ENCODE data around the gene OR5H14.
"Not testable (repeated sequence)": the region's sequence is repeated elsewhere in the genome, so short reads cannot be mapped to it uniquely, and the experiment has no call there.

Gene OR5H14

GRCh38 chr3:98147179-98147578 lies at the start of gene OR5H14:
Gene OR5H14, plus strand, starts transcription at chr3:98147479. Its CDS starts 1,907 bp downstream, at chr3:98149386.
- no peak for DNase-seq (ENCODE audit: low spot score)

- DNase-seq (ENCODE audit: low spot score): no peak
These were observed 47.4 kb upstream of the OR5H14 start for GRCh38 chr3:98099848-98100247.

- no peak for DNase-seq (ENCODE audit: low spot score)
These were observed 39.1 kb upstream of the OR5H14 start for GRCh38 chr3:98108162-98108561.

GRCh38 chr3:98109807-98110549 lies 37.3 kb upstream of the OR5H14 start:
- peak; percentile 9 for DNase-seq (ENCODE audit: low spot score)

- no peak for DNase-seq (ENCODE audit: low spot score)
These were observed 36.8 kb upstream of the OR5H14 start for GRCh38 chr3:98110550-98110908.

- no peak for DNase-seq (ENCODE audit: low spot score)
These were observed 33.0 kb upstream of the OR5H14 start for GRCh38 chr3:98114264-98114663.

GRCh38 chr3:98115717-98116116 lies 31.6 kb upstream of the OR5H14 start:
- DNase-seq (ENCODE audit: low spot score): no peak

- DNase-seq (ENCODE audit: low spot score): no peak
These were observed 16.9 kb upstream of the OR5H14 start, which contains the start of gene OR5H1 for GRCh38 chr3:98130421-98130820. Gene OR5H1, plus strand, starts transcription at chr3:98130721. Its CDS starts 1,977 bp downstream, at chr3:98132698.

GRCh38 chr3:98136631-98137030 lies 10.6 kb upstream of the OR5H14 start:
- no peak for DNase-seq (ENCODE audit: low spot score)

DNA sequence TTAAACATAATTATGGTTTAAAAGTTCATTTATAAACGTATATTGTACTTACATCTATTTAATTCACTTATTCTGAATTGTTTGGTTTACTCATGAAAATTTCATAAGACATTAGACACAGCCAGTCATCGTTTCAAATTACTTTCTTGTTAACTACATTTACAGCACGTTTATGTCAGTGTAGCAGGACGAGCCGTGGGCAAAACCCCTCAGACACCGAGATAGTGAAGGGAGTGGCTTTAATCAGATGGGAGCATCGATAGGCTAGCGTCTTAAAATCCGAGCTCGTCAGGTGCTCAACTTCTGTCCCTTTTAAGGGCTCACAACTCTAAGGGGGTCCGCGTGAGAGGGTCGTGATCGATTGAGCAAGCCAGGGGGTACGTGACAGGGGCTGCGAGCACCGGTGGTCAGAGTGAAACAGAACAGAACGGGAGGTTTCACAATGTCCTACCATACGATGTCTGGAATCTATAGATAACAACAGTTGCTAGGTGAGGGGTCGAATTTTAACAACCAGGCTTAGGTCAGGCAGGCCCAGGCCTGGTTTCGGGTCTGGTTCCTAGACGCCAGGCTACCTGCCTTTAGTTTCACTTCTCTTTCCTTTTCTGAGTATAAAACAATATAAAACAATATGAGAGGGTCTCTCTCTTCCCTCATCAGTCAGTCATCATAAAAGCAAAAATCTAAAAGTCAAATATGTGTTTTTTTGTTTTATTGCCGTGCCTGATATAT lies 9.3 kb upstream of the OR5H14 start:
- not testable (repeated sequence) for DNase-seq (ENCODE audit: low spot score)

- DNase-seq (ENCODE audit: low spot score): no peak
These were observed 6.7 kb upstream of the OR5H14 start for GRCh38 chr3:98140531-98140930.

GRCh38 chr3:98148751-98149150 lies 1.5 kb downstream of the OR5H14 start:
- DNase-seq (ENCODE audit: low spot score): no peak

GRCh38 chr3:98149456-98149855 lies 2.2 kb downstream of the OR5H14 start:
- DNase-seq (ENCODE audit: low spot score): not testable (repeated sequence)

DNA sequence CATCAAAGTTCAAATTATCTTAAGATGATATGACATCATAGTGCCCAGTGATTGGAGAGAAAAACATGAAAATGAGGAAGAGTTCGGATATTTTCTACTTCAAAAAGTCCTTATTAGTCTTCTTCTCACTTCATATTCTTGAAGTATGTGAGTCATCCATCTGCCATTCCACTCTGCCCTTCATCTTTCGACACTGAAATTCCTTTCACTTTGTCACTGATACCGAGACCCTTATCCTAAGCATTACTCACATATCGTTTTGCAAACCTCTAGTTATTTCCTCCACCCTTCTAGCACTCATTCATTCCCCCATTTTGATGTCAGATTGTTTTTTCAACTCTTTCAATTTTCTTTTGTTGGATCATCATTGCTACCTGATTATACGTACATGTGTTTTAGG lies 4.0 kb downstream of the OR5H14 start:
- DNase-seq (ENCODE audit: low spot score): no peak

DNA sequence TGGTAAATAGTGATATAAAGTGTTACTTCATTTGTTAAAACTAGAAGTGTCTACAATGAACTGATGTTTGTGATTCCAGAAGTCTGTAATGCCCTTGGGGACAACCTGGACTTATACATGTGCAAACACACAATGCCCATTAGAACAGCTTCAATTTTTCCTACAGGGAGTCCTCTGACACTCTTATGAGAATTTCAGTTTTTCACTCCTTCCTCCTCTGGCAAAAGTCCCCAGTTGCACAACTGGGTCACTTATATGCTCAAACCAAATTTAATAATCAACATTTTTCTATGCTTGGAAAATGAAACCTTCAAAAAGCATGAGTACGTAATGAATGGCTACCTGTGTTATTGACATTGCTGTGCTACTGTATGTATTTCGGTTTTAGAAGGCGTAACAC lies 19.1 kb downstream of the OR5H14 start, which contains the start of gene OR5H15:
TSS of gene OR5H15 (plus strand) at position 301 of the 400 bp plus-strand sequence. CDS start 2,004 bp downstream, outside the sequence.
- DNase-seq (ENCODE audit: low spot score): no peak

- no peak for DNase-seq (ENCODE audit: low spot score)
These were observed 23.8 kb downstream of the OR5H14 start for GRCh38 chr3:98171071-98171470.

DNA sequence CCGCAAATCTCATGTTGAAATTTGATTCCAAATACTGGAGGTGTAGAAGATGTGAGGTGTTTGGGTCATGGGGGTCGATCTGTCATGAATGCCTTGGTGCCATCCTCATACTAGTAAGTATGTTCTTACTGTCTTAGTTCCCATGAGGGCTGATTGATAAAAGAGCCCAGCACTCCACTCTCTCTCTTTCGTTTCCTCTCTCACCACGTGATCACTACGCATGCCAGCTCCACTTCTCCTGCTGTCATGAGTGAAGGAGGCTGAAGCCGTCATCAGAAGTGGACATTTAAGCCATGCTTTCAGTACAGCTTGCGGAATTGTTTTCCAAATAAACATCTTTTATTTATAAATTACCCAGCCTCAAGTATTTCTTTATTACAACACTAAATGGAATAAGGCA lies 25.3 kb downstream of the OR5H14 start:
- DNase-seq (ENCODE audit: low spot score): no peak

DNA sequence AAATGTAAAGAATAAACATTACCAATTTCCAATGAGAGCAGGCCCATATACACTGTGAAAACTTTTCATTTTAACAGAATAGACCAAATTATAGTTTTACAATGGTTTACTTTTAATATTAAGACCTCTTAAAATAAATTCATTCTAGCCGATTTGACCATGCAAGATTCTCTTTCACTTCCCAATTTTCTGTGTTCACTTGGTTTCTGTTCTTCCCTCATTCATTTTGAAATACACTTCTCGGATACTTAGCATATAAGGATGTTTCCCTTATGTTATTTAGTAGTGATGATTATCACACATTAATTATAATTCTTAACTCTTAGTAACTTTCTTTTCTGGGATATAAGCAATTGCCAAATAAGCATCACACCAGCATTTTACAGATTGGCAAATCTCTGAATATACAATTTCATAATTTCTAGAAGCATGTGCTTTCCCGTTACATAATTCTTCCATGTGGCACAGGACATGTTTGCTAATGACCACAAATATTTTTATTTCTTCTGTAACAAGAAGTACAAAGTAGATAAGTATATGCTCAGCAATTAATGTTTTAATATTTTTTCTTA lies 33.1 kb downstream of the OR5H14 start:
- no peak for DNase-seq (ENCODE audit: low spot score)

DNA sequence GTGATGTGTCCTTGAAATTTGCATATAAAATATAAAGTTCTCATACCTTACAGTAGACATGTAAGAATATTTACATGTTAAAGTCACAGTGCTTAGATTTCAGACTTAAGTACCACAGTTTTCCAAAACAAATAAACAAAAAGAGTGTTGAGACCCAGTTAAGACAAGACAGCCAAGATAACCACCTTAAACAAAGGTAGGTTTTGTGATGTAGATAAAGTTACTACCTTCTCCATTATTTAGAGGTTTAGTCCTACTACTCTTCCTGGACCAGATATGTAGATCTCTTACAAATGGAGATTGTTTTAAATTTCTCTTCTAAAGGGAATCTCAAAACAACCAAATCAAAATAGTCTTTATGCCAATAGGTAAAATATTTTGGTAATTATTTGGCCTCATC lies 34.9 kb downstream of the OR5H14 start:
- DNase-seq (ENCODE audit: low spot score): peak; percentile 23

GRCh38 chr3:98185180-98185579 lies 37.9 kb downstream of the OR5H14 start:
- DNase-seq (ENCODE audit: low spot score): peak; percentile 12

DNA sequence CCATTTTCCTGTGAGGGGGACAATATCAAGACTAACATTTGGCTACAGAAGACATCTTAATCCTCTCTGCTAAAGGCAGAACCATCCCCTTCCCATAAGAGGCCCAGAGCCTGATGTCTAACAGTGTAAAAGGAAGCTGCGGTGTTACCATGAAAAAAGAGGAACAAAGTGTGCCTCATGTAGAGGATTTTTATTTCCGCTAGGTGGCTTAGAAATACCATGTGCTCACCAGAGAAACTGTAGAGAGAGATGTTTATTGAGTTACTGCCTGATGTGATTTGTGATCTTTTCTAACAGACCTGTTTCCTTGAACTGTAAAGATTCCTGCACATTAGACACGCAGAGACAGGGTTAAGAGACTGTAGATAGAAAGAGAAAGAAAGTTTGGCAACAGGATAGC lies 41.3 kb downstream of the OR5H14 start:
- DNase-seq (ENCODE audit: low spot score): peak; percentile 29

DNA sequence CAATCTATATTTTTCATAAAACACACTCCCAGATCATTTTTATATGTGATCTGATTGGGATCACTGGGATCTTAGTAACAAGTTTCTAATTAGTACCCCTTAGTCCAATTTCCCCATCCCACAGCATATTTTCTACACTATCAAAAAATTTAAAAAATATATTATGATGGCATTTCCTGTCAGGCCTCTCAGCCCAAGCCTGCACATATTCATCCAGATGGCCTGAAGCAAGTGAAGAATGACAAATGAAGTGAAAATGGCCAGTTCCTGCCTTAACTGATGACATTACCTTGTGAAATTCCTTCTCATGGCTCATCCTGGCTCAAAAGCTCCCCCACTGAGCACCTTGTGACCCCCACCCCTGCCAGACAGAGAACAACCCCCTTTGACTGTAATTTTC lies 43.6 kb downstream of the OR5H14 start:
- not testable (repeated sequence) for DNase-seq (ENCODE audit: low spot score)

- DNase-seq (ENCODE audit: low spot score): not testable (repeated sequence)
These were observed 49.0 kb downstream of the OR5H14 start for GRCh38 chr3:98196293-98196692.

Data from iPS-NIHi11 (cell line).